Neural progenitor cell (in vitro differentiated cells): ENCODE data around the gene SLC10A3. TPM values are rescaled to one million over a fixed set of nuclear protein-coding genes. Genes with fewer than 3 reads are reported as not detected.
A peak's percentile ranks its signal among the peaks of the same experiment; 100 is the strongest.

Source experiments
- DNase-seq: peaks from one replicate; pipeline ENCODE4 v3.0.0-alpha.2; 2016; ENCODE audit warnings: low spot score
- H2AFZ ChIP-seq: fragments of 200-600 bp; sonication (generic); replicated peaks from 2 replicates; pipeline ENCODE4 v1.6.1; 2016; ENCODE audit warnings: antibody characterized with exemption
- H3F3A ChIP-seq: fragments of 200-600 bp; sonication (generic); 2 replicates; pipeline ENCODE4 v1.6.1; 2016; ENCODE audit warnings: antibody characterized with exemption, low read depth
- H3K27ac ChIP-seq: fragments of 200-600 bp; sonication (generic); 2 replicates; pipeline ENCODE4 v1.5.1; 2016; ENCODE audit warnings: mild to moderate bottlenecking
- H3K27me3 ChIP-seq: fragments of 200-600 bp; sonication (generic); 2 replicates; pipeline ENCODE4 v1.6.1; 2016; ENCODE audit warnings: mild to moderate bottlenecking, moderate library complexity
- H3K36me3 ChIP-seq: fragments of 200-600 bp; sonication (generic); 2 replicates; pipeline ENCODE4 v1.5.1; 2016
- H3K4me1 ChIP-seq: fragments of 200-600 bp; sonication (generic); 2 replicates; pipeline ENCODE4 v1.6.1; 2016; ENCODE audit warnings: mixed run types
- H3K4me2 ChIP-seq: fragments of 200-600 bp; sonication (generic); 2 replicates; pipeline ENCODE4 v1.6.1; 2016
- H3K4me3 ChIP-seq: fragments of 200-600 bp; sonication (generic); 2 replicates; pipeline ENCODE4 v1.5.1; 2016
- H3K79me2 ChIP-seq: fragments of 200-600 bp; sonication (generic); 2 replicates; pipeline ENCODE4 v1.6.1; 2016; ENCODE audit warnings: low read depth
- H3K9ac ChIP-seq: fragments of 200-600 bp; sonication (generic); 2 replicates; pipeline ENCODE4 v1.6.1; 2016
- H3K9me3 ChIP-seq: fragments of 200-600 bp; sonication (generic); 2 replicates; pipeline ENCODE4 v1.5.1; 2016; ENCODE audit warnings: low read depth
- H4K20me1 ChIP-seq: fragments of 200-600 bp; sonication (generic); 2 replicates; pipeline ENCODE4 v1.6.1; 2016; ENCODE audit warnings: low read depth
- H3K27ac Mint-ChIP-seq: 3 replicates; pipeline ENCODE4 v1.8.0; 2021; ENCODE audit warnings: mixed read lengths
- H3K27me3 Mint-ChIP-seq: 2 replicates; pipeline ENCODE4 v1.8.0; 2022; ENCODE audit warnings: low read depth, mild to moderate bottlenecking, inconsistent platforms, moderate library complexity, mixed read lengths; ENCODE audit not compliant: insufficient read depth
- H3K36me3 Mint-ChIP-seq: 3 replicates; pipeline ENCODE4 v1.8.0; 2021; ENCODE audit warnings: mixed read lengths
- H3K4me1 Mint-ChIP-seq: 3 replicates; pipeline ENCODE4 v1.8.0; 2021; ENCODE audit warnings: mixed read lengths
- H3K4me3 Mint-ChIP-seq: 3 replicates; pipeline ENCODE4 v1.8.0; 2021; ENCODE audit warnings: mild to moderate bottlenecking, moderate library complexity, mixed read lengths
- H3K9me3 Mint-ChIP-seq: 3 replicates; pipeline ENCODE4 v1.8.0; 2020; ENCODE audit warnings: mixed read lengths
- EZH2 ChIP-seq: fragments of 200-600 bp; sonication (generic); IDR thresholded peaks from 2 replicates; pipeline ENCODE4 v1.6.1; 2017; ENCODE audit warnings: antibody characterized with exemption, mild to moderate bottlenecking, moderate library complexity
- EZH2phosphoT487 ChIP-seq: fragments of 200-600 bp; sonication (generic); IDR thresholded peaks from 2 replicates; pipeline ENCODE4 v1.6.1; 2017; ENCODE audit warnings: antibody characterized with exemption
- total RNA-seq: library from RNA; depleted of rRNA; stranded (reverse); fragments of >200 nt; gene quantifications from 2 replicates; pipeline ENCODE4 v1.2.3, GENCODE V29; 2015; ENCODE audit warnings: low replicate concordance
- TF ChIP-seq, protein P1 (sequence below): fragments of 200-600 bp; sonication (generic); IDR thresholded peaks from 2 replicates; pipeline ENCODE4 v1.5.1; 2017; ENCODE audit warnings: antibody characterized with exemption, mild to moderate bottlenecking

The SLC10A3 gene
- total RNA-seq, 1 donor from 2014 or later: 3.5 TPM

DNA sequence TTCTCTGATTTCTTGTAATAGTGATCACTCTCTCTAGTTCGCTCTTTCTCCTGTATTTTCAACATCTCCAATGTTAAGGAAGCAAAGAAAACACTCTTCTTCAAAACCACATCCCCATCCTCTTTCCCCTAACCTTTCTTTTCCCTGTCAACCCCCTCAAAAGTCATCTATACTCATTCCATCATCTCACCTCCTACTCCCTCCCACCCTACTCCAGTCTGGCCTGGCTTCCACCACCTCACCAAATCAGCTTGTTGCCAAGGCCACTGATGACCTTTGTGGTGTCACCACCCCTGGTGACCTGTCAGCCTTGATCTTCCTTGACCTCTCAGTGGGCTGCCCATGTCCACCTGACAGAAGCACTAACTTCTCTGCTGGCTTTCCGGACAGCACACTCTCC is 23.3 kb upstream of the SLC10A3 start:
- TF ChIP-seq, protein P1, sequence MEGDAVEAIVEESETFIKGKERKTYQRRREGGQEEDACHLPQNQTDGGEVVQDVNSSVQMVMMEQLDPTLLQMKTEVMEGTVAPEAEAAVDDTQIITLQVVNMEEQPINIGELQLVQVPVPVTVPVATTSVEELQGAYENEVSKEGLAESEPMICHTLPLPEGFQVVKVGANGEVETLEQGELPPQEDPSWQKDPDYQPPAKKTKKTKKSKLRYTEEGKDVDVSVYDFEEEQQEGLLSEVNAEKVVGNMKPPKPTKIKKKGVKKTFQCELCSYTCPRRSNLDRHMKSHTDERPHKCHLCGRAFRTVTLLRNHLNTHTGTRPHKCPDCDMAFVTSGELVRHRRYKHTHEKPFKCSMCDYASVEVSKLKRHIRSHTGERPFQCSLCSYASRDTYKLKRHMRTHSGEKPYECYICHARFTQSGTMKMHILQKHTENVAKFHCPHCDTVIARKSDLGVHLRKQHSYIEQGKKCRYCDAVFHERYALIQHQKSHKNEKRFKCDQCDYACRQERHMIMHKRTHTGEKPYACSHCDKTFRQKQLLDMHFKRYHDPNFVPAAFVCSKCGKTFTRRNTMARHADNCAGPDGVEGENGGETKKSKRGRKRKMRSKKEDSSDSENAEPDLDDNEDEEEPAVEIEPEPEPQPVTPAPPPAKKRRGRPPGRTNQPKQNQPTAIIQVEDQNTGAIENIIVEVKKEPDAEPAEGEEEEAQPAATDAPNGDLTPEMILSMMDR: no peak
- no peak for TF ChIP-seq EZH2phosphoT487
- no peak for TF ChIP-seq EZH2
- Histone ChIP-seq H3K9ac (no peak overlapping the region), H3K27me3 (no peaks in the 10 kb centered on the region), H3K27ac (no peak overlapping the region), H3K9me3 (peaks cover 3% of the 10 kb centered on the region), H3K4me3 (no peak overlapping the region), H3K79me2 (peaks cover 2% of the 10 kb centered on the region), H3K36me3 (no peaks in the 10 kb centered on the region), H3K4me2 (no peak overlapping the region), H2AFZ (no peak overlapping the region), H3K4me1 (no peaks in the 10 kb centered on the region), H4K20me1 (no peaks in the 10 kb centered on the region), H3F3A (peaks cover 8% of the 10 kb centered on the region)
- Mint-ChIP-seq H3K4me1 (peaks cover 20% of the 10 kb centered on the region), H3K27ac (no peak overlapping the region), H3K9me3 (peaks cover 24% of the 10 kb centered on the region), H3K27me3 (peaks cover 5% of the 10 kb centered on the region), H3K36me3 (peaks cover 11% of the 10 kb centered on the region), H3K4me3 (peak overlapping the region; percentile 8)
- DNase-seq: no peak

- Mint-ChIP-seq H3K4me3 (no peak overlapping the region), H3K27me3 (peaks cover 7% of the 10 kb centered on the region), H3K27ac (no peak overlapping the region), H3K4me1 (peaks cover 20% of the 10 kb centered on the region), H3K9me3 (peaks cover 29% of the 10 kb centered on the region), H3K36me3 (peaks cover 14% of the 10 kb centered on the region)
- TF ChIP-seq EZH2phosphoT487 (no peak), EZH2 (no peak)
- TF ChIP-seq, protein P1: no peak
- peaks cover 3% of the 10 kb centered on the region for H3K9me3 ChIP-seq
- no peak overlapping the region for H3K4me2 ChIP-seq
- peaks cover 8% of the 10 kb centered on the region for H3F3A ChIP-seq
- H3K4me3 ChIP-seq: no peak overlapping the region
- no peak for DNase-seq
- H3K36me3 ChIP-seq: no peaks in the 10 kb centered on the region
- no peaks in the 10 kb centered on the region for H3K27me3 ChIP-seq
- H3K27ac ChIP-seq: no peak overlapping the region
- no peak overlapping the region for H2AFZ ChIP-seq
- H4K20me1 ChIP-seq: no peaks in the 10 kb centered on the region
- H3K79me2 ChIP-seq: peaks cover 2% of the 10 kb centered on the region
- no peaks in the 10 kb centered on the region for H3K4me1 ChIP-seq
- H3K9ac ChIP-seq: no peak overlapping the region
Observed at GRCh38 chrX:154512879-154513553, 22.6 kb upstream of the SLC10A3 start.

DNA sequence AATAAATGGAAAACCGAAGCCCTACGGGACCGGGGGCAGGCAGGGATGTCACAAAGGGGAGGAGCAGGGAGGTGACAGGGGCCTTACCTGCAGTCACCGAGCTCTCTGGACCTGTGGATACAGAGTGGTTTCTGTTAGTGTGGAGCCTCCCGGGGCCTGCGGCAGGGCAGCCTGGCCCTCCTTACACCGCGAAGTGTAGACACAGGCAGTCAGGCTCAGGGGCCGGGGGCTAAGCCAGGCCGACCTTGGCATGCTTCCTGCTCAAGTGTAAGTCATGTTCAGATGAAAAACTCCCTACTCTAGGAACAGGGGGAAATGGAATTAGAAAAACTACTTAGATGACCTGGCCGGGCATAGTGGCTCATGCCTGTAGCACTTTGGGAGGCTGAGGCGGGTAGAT is 21.3 kb upstream of the SLC10A3 start:
- no peak overlapping the region for H3K4me2 ChIP-seq
- no peak overlapping the region for H3K9ac ChIP-seq
- H3K4me3 ChIP-seq: no peak overlapping the region
- Mint-ChIP-seq H3K27me3 (peaks cover 5% of the 10 kb centered on the region), H3K4me3 (no peak overlapping the region), H3K27ac (no peak overlapping the region), H3K9me3 (peaks cover 28% of the 10 kb centered on the region), H3K4me1 (peaks cover 13% of the 10 kb centered on the region), H3K36me3 (peaks cover 14% of the 10 kb centered on the region)
- H3F3A ChIP-seq: peaks cover 5% of the 10 kb centered on the region
- no peaks in the 10 kb centered on the region for H4K20me1 ChIP-seq
- H3K4me1 ChIP-seq: no peaks in the 10 kb centered on the region
- no peak for DNase-seq
- no peaks in the 10 kb centered on the region for H3K27me3 ChIP-seq
- no peaks in the 10 kb centered on the region for H3K36me3 ChIP-seq
- H3K79me2 ChIP-seq: peaks cover 2% of the 10 kb centered on the region
- no peak overlapping the region for H3K27ac ChIP-seq
- no peak overlapping the region for H2AFZ ChIP-seq
- H3K9me3 ChIP-seq: peaks cover 3% of the 10 kb centered on the region
- no peak for TF ChIP-seq EZH2
- TF ChIP-seq, protein P1: no peak
- no peak for TF ChIP-seq EZH2phosphoT487
